Activated T-cell treated with anti-CD3 and anti-CD28 coated beads, Interleukin-2, amount 50 U/mL, for 24 hours (primary cell): ENCODE results near the gene TGM6.
"Not testable (repeated sequence)": the region's sequence is repeated elsewhere in the genome, so short reads cannot be mapped to it uniquely, and the experiment has no call there.

Source experiments
- DNase-seq: peaks from one replicate; pipeline ENCODE4 v3.0.0-alpha.2; 2020
- H3K27ac Mint-ChIP-seq: 2 replicates; pipeline ENCODE4 v1.8.0; 2020; ENCODE audit warnings: mild to moderate bottlenecking, mixed read lengths
- H3K27me3 Mint-ChIP-seq: 2 replicates; pipeline ENCODE4 v1.8.0; 2020; ENCODE audit warnings: mixed read lengths
- H3K36me3 Mint-ChIP-seq: 2 replicates; pipeline ENCODE4 v1.8.0; 2020; ENCODE audit warnings: low read depth, mixed read lengths
- H3K4me1 Mint-ChIP-seq: 2 replicates; pipeline ENCODE4 v1.8.0; 2020; ENCODE audit warnings: low read depth, mixed read lengths
- H3K4me3 Mint-ChIP-seq: 2 replicates; pipeline ENCODE4 v1.8.0; 2020; ENCODE audit warnings: mild to moderate bottlenecking, moderate library complexity, mixed read lengths
- H3K9me3 Mint-ChIP-seq: 2 replicates; pipeline ENCODE4 v1.8.0; 2020; ENCODE audit warnings: mixed read lengths

The TGM6 gene

DNA sequence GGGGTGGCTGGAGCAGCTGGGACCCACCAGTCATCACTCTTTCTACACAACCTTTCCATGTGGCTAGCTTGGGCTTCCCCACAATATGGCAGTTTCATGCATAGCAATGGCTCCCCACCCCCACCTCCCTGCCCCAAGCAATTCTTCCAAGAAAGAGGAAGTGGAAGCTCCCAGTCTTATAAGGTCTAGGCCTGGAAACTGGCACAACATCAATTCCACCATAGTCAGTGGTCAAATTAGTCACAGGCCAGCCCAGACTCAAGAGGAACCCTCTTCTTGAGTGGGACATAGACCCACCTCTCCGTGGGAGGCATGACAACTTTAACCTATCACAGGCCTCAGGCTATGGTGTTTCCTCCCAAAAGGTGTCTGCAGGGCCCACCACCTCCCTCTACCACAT, 17.7 kb downstream of the TGM6 start:
- Mint-ChIP-seq H3K9me3 (no peaks in the 10 kb centered on the region), H3K4me1 (no peaks in the 10 kb centered on the region), H3K36me3 (no peaks in the 10 kb centered on the region), H3K27me3 (peaks cover 2% of the 10 kb centered on the region), H3K27ac (no peak overlapping the region), H3K4me3 (no peak overlapping the region)
- no peak for DNase-seq

DNA sequence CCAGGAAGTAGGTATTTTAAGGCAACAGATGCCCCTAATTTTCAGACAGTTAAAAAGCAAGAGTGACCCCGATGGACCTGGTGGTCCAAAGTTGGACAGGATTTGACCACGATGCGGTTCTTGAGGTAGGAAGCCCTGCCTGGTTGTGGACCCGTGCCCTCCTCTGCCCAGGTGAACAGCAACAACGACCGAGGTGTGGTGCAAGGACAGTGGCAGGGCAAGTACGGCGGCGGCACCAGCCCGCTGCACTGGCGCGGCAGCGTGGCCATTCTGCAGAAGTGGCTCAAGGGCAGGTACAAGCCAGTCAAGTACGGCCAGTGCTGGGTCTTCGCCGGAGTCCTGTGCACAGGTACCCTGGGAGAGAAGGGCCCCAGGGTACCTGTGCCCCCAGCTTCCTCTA, 18.7 kb downstream of the TGM6 start:
- Mint-ChIP-seq H3K27me3 (peaks cover 2% of the 10 kb centered on the region), H3K4me3 (no peak overlapping the region), H3K9me3 (no peaks in the 10 kb centered on the region), H3K4me1 (no peaks in the 10 kb centered on the region), H3K27ac (no peak overlapping the region), H3K36me3 (no peaks in the 10 kb centered on the region)
- DNase-seq: no peak

DNA sequence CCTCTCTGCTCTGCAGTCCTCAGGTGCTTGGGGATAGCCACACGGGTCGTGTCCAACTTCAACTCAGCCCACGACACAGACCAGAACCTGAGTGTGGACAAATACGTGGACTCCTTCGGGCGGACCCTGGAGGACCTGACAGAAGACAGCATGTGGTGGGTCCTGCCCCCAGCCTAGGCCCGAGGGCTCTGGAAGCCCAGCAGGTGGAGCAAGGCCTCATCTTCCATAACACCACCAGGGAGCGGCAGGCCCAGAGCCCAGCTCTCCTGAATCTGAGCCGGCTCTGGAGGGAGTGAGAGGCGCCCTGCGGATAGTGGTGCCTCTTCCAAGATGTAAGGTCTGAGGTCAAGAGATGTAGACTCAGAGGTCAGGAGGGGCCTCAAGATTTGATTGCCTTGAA, 19.6 kb downstream of the TGM6 start:
- no peaks in the 10 kb centered on the region for H3K4me1 Mint-ChIP-seq
- no peak overlapping the region for H3K4me3 Mint-ChIP-seq
- H3K9me3 Mint-ChIP-seq: no peaks in the 10 kb centered on the region
- no peaks in the 10 kb centered on the region for H3K36me3 Mint-ChIP-seq
- no peak for DNase-seq
- peaks cover 7% of the 10 kb centered on the region for H3K27me3 Mint-ChIP-seq
- no peak overlapping the region for H3K27ac Mint-ChIP-seq

DNA sequence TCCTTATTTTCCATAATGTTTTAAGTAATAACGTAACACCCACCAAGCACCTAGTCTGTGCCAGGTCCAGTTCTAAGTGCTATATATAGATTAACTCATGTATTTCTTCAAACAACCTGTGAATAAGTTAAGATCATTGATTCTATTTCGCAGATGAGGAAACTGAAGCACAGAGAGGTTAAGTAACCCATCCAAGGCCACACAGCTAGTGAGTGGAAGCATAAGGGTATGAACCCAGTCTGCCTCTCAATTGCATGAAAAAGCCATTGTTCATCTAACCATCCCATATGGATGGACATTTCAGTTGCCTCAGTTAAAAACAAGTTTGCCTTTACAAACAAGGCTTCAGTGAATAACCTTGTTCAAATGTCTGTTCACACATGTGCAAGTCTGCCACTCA, 20.8 kb downstream of the TGM6 start:
- Mint-ChIP-seq H3K27me3 (peaks cover 15% of the 10 kb centered on the region), H3K36me3 (no peaks in the 10 kb centered on the region), H3K27ac (no peak overlapping the region), H3K9me3 (no peaks in the 10 kb centered on the region), H3K4me3 (no peak overlapping the region), H3K4me1 (no peaks in the 10 kb centered on the region)
- DNase-seq: no peak

DNA sequence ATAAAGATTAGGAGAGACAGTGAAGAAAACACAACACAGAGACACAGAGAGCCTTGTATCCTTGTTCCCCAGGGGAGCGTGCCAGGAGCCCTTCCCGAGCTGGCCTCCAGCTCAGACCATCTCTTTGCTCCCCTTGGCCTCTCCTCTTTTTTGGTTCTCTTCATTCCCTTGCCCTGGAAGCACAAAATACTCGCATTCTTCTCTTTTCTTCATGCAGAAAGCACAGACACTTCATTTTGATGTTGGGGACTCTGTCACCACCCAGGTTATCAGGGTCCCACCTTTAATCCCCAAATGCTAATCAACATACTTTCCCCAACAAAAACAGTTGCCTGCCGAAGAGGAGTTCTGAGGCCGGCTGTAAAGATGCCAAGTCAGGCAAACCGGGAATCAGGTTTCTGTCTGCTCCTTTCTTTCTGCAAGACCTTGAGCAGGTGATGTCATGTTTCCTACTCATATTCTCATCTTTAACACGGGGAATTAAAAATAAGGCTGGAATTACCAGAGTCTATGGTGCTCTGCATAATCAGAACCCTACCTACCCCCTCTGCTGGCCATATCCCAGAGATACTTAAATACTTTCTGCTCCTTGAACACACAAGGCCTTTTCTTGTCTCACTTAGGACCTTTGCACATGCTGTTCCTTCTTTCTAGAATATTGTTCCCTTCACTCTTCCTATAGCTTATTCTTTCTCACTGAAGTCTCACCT, 21.7 kb downstream of the TGM6 start:
- no peak for DNase-seq
- no peaks in the 10 kb centered on the region for H3K36me3 Mint-ChIP-seq
- peaks cover 15% of the 10 kb centered on the region for H3K27me3 Mint-ChIP-seq
- no peak overlapping the region for H3K4me3 Mint-ChIP-seq
- H3K4me1 Mint-ChIP-seq: no peaks in the 10 kb centered on the region
- H3K27ac Mint-ChIP-seq: no peak overlapping the region
- H3K9me3 Mint-ChIP-seq: no peaks in the 10 kb centered on the region

DNA sequence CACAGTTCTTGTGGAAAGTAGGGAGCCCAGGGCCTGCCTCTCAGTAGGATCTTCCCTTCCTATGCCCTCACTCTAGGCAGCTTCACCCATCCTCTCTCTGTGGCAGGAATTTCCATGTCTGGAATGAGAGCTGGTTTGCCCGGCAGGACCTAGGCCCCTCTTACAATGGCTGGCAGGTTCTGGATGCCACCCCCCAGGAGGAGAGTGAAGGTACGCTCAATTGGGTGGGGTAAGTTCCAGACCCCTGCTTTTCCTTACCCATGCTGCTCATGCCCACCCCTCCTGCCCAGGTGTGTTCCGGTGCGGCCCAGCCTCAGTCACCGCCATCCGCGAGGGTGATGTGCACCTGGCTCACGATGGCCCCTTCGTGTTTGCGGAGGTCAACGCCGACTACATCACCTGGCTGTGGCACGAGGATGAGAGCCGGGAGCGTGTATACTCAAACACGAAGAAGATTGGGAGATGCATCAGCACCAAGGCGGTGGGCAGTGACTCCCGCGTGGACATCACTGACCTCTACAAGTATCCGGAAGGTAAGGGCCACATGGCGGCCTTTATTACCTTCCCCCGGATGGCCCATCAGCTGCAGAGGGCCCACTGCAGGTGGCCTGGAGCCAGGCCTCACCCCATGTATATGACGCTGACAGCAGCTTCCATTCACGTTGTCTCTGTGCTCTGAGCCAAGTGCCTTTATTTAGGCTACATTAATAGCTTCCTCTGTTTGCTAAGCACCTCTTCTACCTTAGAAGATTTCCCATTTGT, 22.8 kb downstream of the TGM6 start:
- Mint-ChIP-seq H3K9me3 (no peaks in the 10 kb centered on the region), H3K27ac (no peak overlapping the region), H3K36me3 (no peaks in the 10 kb centered on the region), H3K4me1 (no peaks in the 10 kb centered on the region), H3K27me3 (peaks cover 18% of the 10 kb centered on the region), H3K4me3 (no peak overlapping the region)
- no peak for DNase-seq

DNA sequence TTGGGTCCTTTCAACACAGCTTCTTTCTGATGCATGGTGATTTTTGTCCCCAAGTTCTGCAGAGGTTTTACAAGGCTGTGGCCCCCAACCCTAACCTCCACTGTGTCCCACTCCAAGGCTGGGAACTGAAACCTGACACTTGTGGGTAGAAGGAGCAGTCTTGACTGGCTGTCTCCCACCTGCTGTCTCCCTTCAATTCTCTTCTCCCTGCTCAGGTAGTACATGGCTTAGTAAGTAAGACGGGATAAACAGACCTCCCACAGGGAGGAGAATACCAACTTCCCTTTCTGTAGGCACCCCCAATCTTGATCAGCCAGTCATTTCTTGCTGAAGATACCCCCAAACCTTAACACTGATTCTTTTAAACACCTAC, 25.0 kb downstream of the TGM6 start:
- DNase-seq: no peak
- H3K27ac Mint-ChIP-seq: no peak overlapping the region
- no peaks in the 10 kb centered on the region for H3K36me3 Mint-ChIP-seq
- peaks cover 26% of the 10 kb centered on the region for H3K27me3 Mint-ChIP-seq
- no peaks in the 10 kb centered on the region for H3K9me3 Mint-ChIP-seq
- no peaks in the 10 kb centered on the region for H3K4me1 Mint-ChIP-seq
- H3K4me3 Mint-ChIP-seq: no peak overlapping the region

- H3K36me3 Mint-ChIP-seq, H3K4me1 Mint-ChIP-seq, DNase-seq, H3K9me3 Mint-ChIP-seq, H3K4me3 Mint-ChIP-seq, H3K27ac Mint-ChIP-seq: not testable (repeated sequence)
- peaks cover 36% of the 10 kb centered on the region for H3K27me3 Mint-ChIP-seq
These were observed 26.7 kb downstream of the TGM6 start for GRCh38 chr20:2407355-2407754.

- Mint-ChIP-seq H3K4me1 (no peaks in the 10 kb centered on the region), H3K27me3 (peaks cover 39% of the 10 kb centered on the region), H3K9me3 (no peaks in the 10 kb centered on the region), H3K36me3 (no peaks in the 10 kb centered on the region), H3K27ac (no peak overlapping the region), H3K4me3 (no peak overlapping the region)
- no peak for DNase-seq
These were observed 27.4 kb downstream of the TGM6 start for GRCh38 chr20:2408111-2408510.

- H3K9me3 Mint-ChIP-seq: no peaks in the 10 kb centered on the region
- H3K36me3 Mint-ChIP-seq: no peaks in the 10 kb centered on the region
- H3K4me1 Mint-ChIP-seq: no peaks in the 10 kb centered on the region
- DNase-seq: no peak
- no peak overlapping the region for H3K27ac Mint-ChIP-seq
- peaks cover 22% of the 10 kb centered on the region for H3K27me3 Mint-ChIP-seq
- no peak overlapping the region for H3K4me3 Mint-ChIP-seq
These were observed 36.0 kb downstream of the TGM6 start for GRCh38 chr20:2416541-2417212.

DNA sequence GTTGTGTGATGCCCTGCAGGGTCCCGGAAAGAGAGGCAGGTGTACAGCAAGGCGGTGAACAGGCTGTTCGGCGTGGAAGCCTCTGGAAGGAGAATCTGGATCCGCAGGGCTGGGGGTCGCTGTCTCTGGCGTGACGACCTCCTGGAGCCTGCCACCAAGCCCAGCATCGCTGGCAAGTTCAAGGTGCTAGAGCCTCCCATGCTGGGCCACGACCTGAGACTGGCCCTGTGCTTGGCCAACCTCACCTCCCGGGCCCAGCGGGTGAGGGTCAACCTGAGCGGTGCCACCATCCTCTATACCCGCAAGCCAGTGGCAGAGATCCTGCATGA, 36.5 kb downstream of the TGM6 start:
- H3K4me3 Mint-ChIP-seq: no peak overlapping the region
- H3K4me1 Mint-ChIP-seq: no peaks in the 10 kb centered on the region
- DNase-seq: no peak
- H3K27me3 Mint-ChIP-seq: peaks cover 19% of the 10 kb centered on the region
- no peak overlapping the region for H3K27ac Mint-ChIP-seq
- H3K36me3 Mint-ChIP-seq: no peaks in the 10 kb centered on the region
- H3K9me3 Mint-ChIP-seq: no peaks in the 10 kb centered on the region

- Mint-ChIP-seq H3K9me3 (no peaks in the 10 kb centered on the region), H3K4me3 (no peak overlapping the region), H3K4me1 (no peaks in the 10 kb centered on the region), H3K27ac (no peak overlapping the region), H3K27me3 (peaks cover 13% of the 10 kb centered on the region), H3K36me3 (no peaks in the 10 kb centered on the region)
- DNase-seq: no peak
These were observed 37.7 kb downstream of the TGM6 start for GRCh38 chr20:2418388-2418787.

GRCh38 chr20:2420510-2420909, 39.8 kb downstream of the TGM6 start:
- H3K4me1 Mint-ChIP-seq: no peaks in the 10 kb centered on the region
- H3K4me3 Mint-ChIP-seq: no peak overlapping the region

DNA sequence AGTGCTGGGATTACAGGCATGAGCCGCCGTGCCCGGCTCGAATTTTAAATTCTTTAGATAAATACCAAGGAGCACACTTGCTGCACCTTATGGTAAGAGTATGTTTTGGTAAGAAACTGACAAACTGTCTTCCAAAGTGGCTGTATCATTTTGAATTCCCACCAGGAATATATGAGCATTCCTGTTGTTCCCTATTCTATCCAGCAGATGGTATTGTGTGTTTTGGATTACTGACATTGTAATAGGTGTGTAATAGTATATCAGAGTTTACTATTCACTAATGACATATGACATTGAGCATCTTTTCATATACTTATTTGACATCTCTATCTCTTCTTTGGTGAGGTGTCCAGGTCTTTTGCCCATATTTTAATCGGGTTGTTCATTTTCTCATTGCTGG, 40.5 kb downstream of the TGM6 start:
- no peaks in the 10 kb centered on the region for H3K36me3 Mint-ChIP-seq
- no peaks in the 10 kb centered on the region for H3K9me3 Mint-ChIP-seq
- peaks cover 7% of the 10 kb centered on the region for H3K27me3 Mint-ChIP-seq
- no peak overlapping the region for H3K4me3 Mint-ChIP-seq
- no peaks in the 10 kb centered on the region for H3K4me1 Mint-ChIP-seq
- DNase-seq: no peak
- H3K27ac Mint-ChIP-seq: no peak overlapping the region

More at GRCh38 chr20:2420510-2420909, 39.8 kb downstream of the TGM6 start:
- DNase-seq: no peak
- no peaks in the 10 kb centered on the region for H3K9me3 Mint-ChIP-seq
- no peaks in the 10 kb centered on the region for H3K36me3 Mint-ChIP-seq
- H3K27me3 Mint-ChIP-seq: peaks cover 8% of the 10 kb centered on the region
- H3K27ac Mint-ChIP-seq: no peak overlapping the region

DNA sequence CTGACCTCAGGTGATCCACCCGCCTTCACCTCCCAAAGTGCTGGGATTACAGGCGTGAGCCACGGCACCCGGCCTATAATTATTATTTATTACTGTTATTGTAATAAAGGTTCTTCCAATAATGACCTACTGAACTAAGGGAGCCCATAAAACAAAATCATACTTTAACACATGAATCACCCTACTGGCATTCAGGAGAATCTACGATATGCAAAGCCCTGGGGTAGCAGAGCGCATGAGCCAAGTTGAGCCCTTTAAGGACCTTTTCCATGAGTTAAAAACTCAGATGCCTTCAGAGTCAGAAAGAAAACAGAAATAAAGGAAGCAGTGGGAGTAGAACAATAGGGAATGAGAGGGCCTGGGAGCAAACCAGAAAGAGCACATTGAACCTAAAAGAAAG, 48.4 kb downstream of the TGM6 start:
- Mint-ChIP-seq H3K36me3 (no peaks in the 10 kb centered on the region), H3K4me3 (no peak overlapping the region), H3K27ac (no peak overlapping the region), H3K27me3 (peaks cover 3% of the 10 kb centered on the region), H3K4me1 (peaks cover 1% of the 10 kb centered on the region), H3K9me3 (no peaks in the 10 kb centered on the region)
- DNase-seq: no peak
